GM21423 (cell line): ENCODE results near the gene GIPC1.
"Not testable (repeated sequence)": the region's sequence is repeated elsewhere in the genome, so short reads cannot be mapped to it uniquely, and the experiment has no call there.

ENCODE experiments used
- ATAC-seq: cut with Tn5 transposase; IDR thresholded peaks from one replicate; pipeline ENCODE4 v1.9.1; 2021; ENCODE audit warnings: mild to moderate bottlenecking, moderate library complexity; ENCODE audit not compliant: unreplicated experiment

GIPC1 gene

GRCh38 chr19:14473073-14473977 lies 22.6 kb downstream of the GIPC1 start:
- no peak for ATAC-seq

GRCh38 chr19:14472202-14472938 lies 23.6 kb downstream of the GIPC1 start:
- no peak for ATAC-seq

GRCh38 chr19:14471436-14472187 lies 24.3 kb downstream of the GIPC1 start:
- no peak for ATAC-seq

GRCh38 chr19:14470031-14470876 lies 25.7 kb downstream of the GIPC1 start:
- ATAC-seq = no peak

GRCh38 chr19:14467816-14468215 lies 28.1 kb downstream of the GIPC1 start:
- no peak for ATAC-seq

- no peak for ATAC-seq
Measured at GRCh38 chr19:14467391-14467790, 28.5 kb downstream of the GIPC1 start.

GRCh38 chr19:14463747-14464146 lies 32.2 kb downstream of the GIPC1 start:
- ATAC-seq = no peak

GRCh38 chr19:14462401-14462800 lies 33.5 kb downstream of the GIPC1 start:
- not testable (repeated sequence) for ATAC-seq

GRCh38 chr19:14460935-14461334 lies 35.0 kb downstream of the GIPC1 start:
- ATAC-seq = no peak

- no peak for ATAC-seq
Measured at GRCh38 chr19:14459703-14460102, 36.2 kb downstream of the GIPC1 start.

GRCh38 chr19:14452303-14452702 lies 43.6 kb downstream of the GIPC1 start:
- not testable (repeated sequence) for ATAC-seq

GRCh38 chr19:14450876-14451275 lies 45.1 kb downstream of the GIPC1 start:
- ATAC-seq = no peak

GRCh38 chr19:14450168-14450874 lies 45.6 kb downstream of the GIPC1 start:
- no peak for ATAC-seq

GRCh38 chr19:14449321-14449720 lies 46.6 kb downstream of the GIPC1 start:
- ATAC-seq = no peak

- ATAC-seq = no peak
Measured at GRCh38 chr19:14446336-14447036, 49.4 kb downstream of the GIPC1 start.

- ATAC-seq = no peak
Measured at GRCh38 chr19:14443632-14444216, 52.2 kb downstream of the GIPC1 start.

GRCh38 chr19:14442891-14443631 lies 52.9 kb downstream of the GIPC1 start:
- no peak for ATAC-seq
